Rectal smooth muscle tissue (tissue), 1 donor: ENCODE data around the gene C7orf57.

Source experiments
- H3K27ac ChIP-seq: one replicate; pipeline ENCODE4 v1.7.0; 2013; ENCODE audit warnings: low read depth, low read length, inconsistent platforms
- H3K27me3 ChIP-seq: one replicate; pipeline ENCODE4 v1.7.0; 2013; ENCODE audit warnings: low read length; ENCODE audit not compliant: control insufficient read depth, insufficient read depth
- H3K36me3 ChIP-seq: one replicate; pipeline ENCODE4 v1.7.0; 2013; ENCODE audit warnings: low read length; ENCODE audit not compliant: control insufficient read depth, insufficient read depth
- H3K4me1 ChIP-seq: one replicate; pipeline ENCODE4 v1.7.0; 2013; ENCODE audit warnings: low read length; ENCODE audit not compliant: control insufficient read depth, insufficient read depth
- H3K4me3 ChIP-seq: one replicate; pipeline ENCODE4 v1.7.0; 2013; ENCODE audit warnings: low read length
- H3K9ac ChIP-seq: one replicate; pipeline ENCODE4 v1.7.0; 2013; ENCODE audit warnings: low read length

The C7orf57 gene

DNA sequence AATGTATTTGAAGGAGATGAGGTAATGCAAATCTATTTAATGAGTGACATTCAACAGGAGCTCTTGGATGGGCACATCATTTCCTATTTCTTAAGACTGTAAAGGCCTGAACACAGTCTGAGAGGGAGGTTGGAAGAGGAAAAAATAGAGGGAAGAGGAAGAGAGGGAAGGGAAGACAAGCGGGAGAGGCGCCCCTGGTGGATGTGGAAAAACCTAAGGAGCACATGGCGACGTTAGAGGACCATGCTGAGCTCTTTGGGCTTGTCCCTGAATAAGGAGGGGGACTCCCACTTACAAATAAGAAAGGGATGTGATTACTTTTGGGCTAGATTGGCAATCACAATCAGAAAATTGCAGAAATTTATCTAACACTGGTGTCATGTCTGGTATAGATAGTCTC is 26.1 kb upstream of the C7orf57 start:
- Histone ChIP-seq H3K27ac (no peak overlapping the region), H3K4me3 (no peak overlapping the region), H3K36me3 (no peaks in the 10 kb centered on the region), H3K9ac (no peak overlapping the region), H3K4me1 (peaks cover 5% of the 10 kb centered on the region), H3K27me3 (no peaks in the 10 kb centered on the region)

DNA sequence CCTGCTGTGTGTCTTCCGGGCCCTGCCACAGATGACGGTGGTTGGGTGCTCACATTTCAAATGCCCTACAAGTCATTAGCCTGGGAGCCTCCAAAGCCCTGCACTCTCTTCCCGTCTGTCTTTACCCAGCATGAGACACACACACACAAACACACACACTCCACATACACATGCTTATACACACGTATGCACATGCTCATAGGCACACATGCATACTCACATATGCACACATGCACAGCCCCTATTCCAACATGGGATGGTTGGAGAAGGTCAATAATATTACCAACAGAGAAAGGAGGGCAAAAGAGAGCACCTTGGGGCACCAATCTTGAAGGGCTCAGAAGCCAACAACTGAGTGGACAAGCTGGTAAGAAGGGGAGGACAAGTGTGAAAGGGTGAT is 25.4 kb upstream of the C7orf57 start:
- Histone ChIP-seq H3K9ac (no peak overlapping the region), H3K4me3 (no peak overlapping the region), H3K27ac (no peak overlapping the region), H3K36me3 (no peaks in the 10 kb centered on the region), H3K27me3 (no peaks in the 10 kb centered on the region), H3K4me1 (peaks cover 5% of the 10 kb centered on the region)

DNA sequence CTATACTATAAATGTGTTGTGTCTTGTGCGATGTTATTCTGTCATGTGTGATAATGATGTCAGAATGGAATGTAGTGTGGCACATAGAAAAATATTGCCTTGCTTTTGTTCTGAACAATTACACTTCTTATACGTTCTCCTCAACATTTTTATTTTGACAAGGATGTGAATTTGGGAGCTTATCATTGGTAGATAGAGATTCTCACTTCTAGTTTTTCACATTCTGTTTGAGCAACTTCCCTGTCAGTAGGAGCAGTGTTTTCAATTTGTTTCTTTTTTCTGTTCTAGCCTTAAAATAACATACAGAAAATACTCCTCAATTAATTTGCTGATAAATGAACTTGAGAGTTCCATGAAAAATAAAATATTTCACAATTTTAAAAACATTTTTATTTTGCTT is 24.0 kb upstream of the C7orf57 start:
- Histone ChIP-seq H3K9ac (no peak overlapping the region), H3K27ac (no peak overlapping the region), H3K4me3 (no peak overlapping the region), H3K4me1 (peaks cover 5% of the 10 kb centered on the region), H3K36me3 (no peaks in the 10 kb centered on the region), H3K27me3 (no peaks in the 10 kb centered on the region)

DNA sequence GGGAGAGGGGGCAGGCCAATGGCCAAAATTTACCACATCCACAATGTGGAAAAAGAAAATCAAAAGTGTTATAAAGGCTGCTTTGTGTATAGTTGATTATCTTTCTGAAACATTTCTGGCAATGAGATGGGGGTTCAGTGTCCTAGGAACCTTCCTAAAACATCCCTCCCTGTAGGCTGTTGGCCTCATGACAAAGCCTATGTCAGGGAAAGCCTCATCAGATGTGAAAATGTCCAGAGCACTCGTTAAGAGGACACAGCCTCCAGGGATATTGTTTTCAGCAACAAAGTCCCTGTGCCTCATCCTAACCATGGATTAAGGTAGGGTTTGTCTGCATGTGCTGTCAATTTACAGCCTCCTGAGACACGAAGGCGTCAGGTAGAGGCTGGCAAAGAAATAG is 23.4 kb upstream of the C7orf57 start:
- H3K4me3 ChIP-seq = no peak overlapping the region
- H3K36me3 ChIP-seq = no peaks in the 10 kb centered on the region
- peaks cover 5% of the 10 kb centered on the region for H3K4me1 ChIP-seq
- no peak overlapping the region for H3K27ac ChIP-seq
- no peaks in the 10 kb centered on the region for H3K27me3 ChIP-seq
- no peak overlapping the region for H3K9ac ChIP-seq

DNA sequence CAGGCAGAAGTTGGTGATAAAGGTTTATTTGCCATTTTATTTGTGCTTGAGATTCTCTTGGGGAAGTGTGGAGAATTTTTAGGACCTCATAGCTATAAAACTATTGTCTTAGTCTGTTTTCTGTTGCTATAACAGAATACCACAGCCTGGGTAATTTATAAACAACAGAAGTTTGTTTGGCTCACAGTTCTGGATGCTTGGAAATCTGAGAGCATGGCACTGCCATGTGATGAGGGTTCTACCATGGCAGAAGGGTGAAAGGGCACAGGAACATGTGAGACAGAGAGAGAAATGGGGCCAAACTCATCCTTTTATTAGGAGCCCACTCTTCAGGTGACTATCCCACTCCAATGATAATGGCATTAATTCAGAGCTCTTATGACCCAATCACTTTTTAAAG is 18.7 kb upstream of the C7orf57 start:
- Histone ChIP-seq H3K9ac (no peak overlapping the region), H3K4me3 (no peak overlapping the region), H3K4me1 (peaks cover 5% of the 10 kb centered on the region), H3K36me3 (no peaks in the 10 kb centered on the region), H3K27me3 (no peaks in the 10 kb centered on the region), H3K27ac (no peak overlapping the region)

DNA sequence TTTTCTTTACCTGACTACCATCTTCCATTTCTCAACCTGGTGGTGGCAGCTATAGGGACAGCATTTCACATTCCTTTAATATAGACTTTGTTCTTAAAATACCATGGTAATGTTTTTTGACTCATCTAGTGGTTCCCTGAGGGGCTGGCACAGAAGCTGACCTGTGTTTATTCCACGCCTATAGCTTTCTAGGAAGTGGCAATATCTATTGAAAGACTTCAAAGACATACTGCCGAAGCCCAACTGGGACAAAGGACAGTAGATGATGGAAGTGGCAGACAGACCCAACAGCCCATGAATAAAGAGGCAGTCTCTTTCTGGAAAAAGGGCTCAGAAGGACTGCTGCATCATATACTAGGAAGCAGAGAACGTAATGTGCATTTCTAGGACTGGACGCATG is 17.7 kb upstream of the C7orf57 start:
- no peak overlapping the region for H3K27ac ChIP-seq
- no peak overlapping the region for H3K9ac ChIP-seq
- no peaks in the 10 kb centered on the region for H3K36me3 ChIP-seq
- no peaks in the 10 kb centered on the region for H3K4me1 ChIP-seq
- H3K27me3 ChIP-seq = no peaks in the 10 kb centered on the region
- H3K4me3 ChIP-seq = no peak overlapping the region

DNA sequence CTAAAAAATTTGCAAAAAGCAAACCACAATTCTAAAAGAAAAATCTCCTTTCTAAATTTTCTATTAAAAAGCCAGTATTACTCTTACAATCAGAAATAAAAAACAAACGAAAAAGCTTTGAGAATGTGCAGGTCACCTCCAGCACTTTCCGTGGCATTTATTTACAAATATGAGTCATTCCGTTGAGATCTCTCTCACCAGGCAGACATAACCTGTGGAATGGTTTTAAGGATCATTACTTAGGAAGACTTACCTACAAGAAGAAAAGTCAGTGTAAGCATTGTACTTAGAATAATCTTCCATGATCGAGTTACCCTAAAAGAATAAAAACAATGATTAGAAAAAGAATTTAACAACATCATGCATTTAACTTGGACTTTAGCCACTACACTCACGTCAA is 9.7 kb upstream of the C7orf57 start:
- Histone ChIP-seq H3K27ac (no peak overlapping the region), H3K27me3 (no peaks in the 10 kb centered on the region), H3K36me3 (no peaks in the 10 kb centered on the region), H3K9ac (no peak overlapping the region), H3K4me3 (no peak overlapping the region), H3K4me1 (no peaks in the 10 kb centered on the region)

DNA sequence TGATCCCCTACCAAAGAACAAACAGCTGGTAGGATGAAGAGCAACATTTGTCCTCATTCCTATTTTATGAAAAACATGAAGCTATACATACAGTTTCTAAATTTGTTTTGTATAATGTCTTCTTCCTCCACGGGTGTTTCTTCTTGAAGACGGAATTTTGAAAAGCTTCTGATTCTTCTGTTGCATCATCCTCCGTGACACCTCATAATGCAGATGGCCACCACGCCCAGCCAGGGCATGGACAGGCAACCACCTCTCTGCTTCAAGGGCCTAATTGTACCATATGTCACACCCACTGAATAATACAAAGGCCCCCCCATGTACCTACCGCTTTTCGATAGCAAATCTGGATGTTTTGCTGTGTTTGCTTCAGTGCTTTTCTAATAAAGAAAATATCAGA is 6.4 kb upstream of the C7orf57 start, which contains the start of gene SUN3:
Gene SUN3, minus strand, starts transcription at position 170 of the 400 bp plus-strand sequence. Its CDS starts 169 bp downstream, at position 1.
- Histone ChIP-seq H3K36me3 (no peaks in the 10 kb centered on the region), H3K4me1 (no peaks in the 10 kb centered on the region), H3K27ac (no peak within 1 kb of the TSS), H3K9ac (no peak within 1 kb of the TSS), H3K4me3 (no peak within 1 kb of the TSS), H3K27me3 (no peaks in the 10 kb centered on the region)

DNA sequence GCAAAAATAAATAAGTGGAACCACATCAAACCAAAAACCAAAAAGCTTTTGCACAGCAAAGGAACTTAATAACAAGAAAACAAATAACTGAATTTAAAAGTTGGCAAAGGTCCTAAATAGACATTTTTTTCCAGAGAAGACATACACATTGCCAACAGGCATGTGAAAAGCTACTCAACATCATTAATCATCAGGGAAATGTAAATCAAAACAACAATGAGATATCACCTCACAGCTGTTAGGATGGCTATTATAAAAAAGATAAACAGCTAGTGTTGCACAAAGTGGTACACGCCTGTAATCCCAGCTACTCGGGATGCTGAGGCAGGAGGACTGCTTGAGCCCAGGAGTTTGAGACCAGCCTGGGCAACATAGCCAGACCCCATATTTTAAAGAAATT is 4.2 kb upstream of the C7orf57 start:
- Histone ChIP-seq H3K27ac (no peak overlapping the region), H3K27me3 (peaks cover 4% of the 10 kb centered on the region), H3K36me3 (no peaks in the 10 kb centered on the region), H3K4me3 (no peak overlapping the region), H3K9ac (no peak overlapping the region), H3K4me1 (peaks cover 3% of the 10 kb centered on the region)

DNA sequence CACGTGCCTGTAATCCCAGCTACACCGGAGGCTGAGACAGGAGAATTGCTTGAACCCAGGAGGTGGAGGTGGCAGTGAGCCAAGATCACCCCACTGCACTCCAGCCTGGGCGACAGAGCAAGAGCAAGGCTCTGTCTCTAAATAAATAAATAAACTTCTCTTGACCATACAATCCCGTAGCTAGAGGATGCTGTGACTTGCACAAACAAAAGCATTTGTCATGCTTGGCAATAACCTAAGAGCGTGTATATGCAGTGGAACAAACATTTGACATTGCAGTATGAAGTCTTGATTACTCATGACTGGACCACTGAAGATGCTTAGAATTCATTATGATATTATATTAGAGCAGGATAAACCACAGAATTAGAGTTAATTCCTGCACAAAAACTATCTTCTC is 1.4 kb upstream of the C7orf57 start:
- peaks cover 9% of the 10 kb centered on the region for H3K27me3 ChIP-seq
- no peak overlapping the region for H3K27ac ChIP-seq
- H3K4me1 ChIP-seq = peaks cover 3% of the 10 kb centered on the region
- H3K9ac ChIP-seq = no peak overlapping the region
- H3K4me3 ChIP-seq = no peak overlapping the region
- H3K36me3 ChIP-seq = no peaks in the 10 kb centered on the region

DNA sequence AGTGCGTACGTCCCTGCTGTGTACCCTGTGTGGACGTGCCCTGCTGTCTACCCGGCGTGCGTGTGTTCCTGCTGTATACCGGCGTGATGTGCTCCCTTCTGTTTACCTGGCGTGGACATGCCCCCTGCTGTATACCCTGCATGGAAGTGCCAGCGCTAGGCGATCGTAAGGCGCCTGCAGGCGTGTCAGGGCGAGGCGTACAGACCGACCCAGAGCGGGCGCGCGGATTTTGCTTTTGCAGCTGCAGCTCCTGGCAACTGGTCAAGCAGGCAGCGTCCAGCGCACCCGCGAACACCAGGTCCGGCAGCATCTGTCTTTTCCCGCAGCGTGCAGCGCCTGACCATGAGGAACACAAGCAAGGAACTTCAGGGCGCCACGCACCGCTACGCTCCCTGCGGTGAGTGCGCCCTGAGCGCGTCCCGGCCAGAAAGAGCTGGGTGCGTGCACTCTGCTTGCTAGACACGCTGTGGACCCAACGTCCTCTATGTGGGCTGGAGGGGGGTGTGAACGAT is 680 bp downstream of the C7orf57 start:
- no peaks in the 10 kb centered on the region for H3K36me3 ChIP-seq
- no peak overlapping the region for H3K27ac ChIP-seq
- peaks cover 9% of the 10 kb centered on the region for H3K27me3 ChIP-seq
- H3K9ac ChIP-seq = no peak overlapping the region
- H3K4me1 ChIP-seq = peaks cover 3% of the 10 kb centered on the region
- peak overlapping the region; percentile 56 for H3K4me3 ChIP-seq

DNA sequence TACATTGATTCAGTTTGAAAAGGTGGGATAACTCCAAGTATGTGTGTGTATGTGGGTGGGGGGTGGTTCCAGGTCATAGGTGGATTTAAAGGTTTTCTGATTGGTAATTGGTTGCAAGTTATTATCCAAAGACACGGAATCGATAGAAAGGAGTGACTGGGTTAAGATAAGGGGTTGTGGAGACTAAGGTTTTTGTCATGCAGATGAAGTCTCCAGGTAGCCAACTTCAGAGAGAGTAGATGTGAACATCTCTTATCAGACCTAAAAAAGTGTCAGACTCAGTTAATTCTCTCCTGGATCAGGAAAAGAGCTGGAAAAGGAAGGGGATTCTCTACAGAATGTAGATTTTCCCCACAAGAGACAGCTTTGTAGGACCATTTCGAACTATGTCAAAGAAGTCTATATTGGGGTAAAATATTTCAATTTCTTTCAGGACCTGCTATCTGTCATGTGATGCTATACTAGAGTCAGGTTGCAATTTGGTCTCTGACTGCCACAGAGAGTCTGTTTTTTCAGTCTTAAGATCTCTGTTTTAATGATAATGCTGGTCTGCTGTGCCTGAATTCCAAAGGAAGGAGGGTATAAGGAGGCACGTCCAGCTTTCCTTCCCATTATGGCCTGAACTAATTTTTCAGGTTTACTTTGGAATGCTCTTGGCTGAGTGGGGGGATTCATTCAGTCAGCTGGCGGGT is 3.6 kb downstream of the C7orf57 start:
- Histone ChIP-seq H3K9ac (no peak overlapping the region), H3K4me3 (no peak overlapping the region), H3K27me3 (peaks cover 9% of the 10 kb centered on the region), H3K36me3 (no peaks in the 10 kb centered on the region), H3K27ac (no peak overlapping the region), H3K4me1 (peaks cover 3% of the 10 kb centered on the region)

DNA sequence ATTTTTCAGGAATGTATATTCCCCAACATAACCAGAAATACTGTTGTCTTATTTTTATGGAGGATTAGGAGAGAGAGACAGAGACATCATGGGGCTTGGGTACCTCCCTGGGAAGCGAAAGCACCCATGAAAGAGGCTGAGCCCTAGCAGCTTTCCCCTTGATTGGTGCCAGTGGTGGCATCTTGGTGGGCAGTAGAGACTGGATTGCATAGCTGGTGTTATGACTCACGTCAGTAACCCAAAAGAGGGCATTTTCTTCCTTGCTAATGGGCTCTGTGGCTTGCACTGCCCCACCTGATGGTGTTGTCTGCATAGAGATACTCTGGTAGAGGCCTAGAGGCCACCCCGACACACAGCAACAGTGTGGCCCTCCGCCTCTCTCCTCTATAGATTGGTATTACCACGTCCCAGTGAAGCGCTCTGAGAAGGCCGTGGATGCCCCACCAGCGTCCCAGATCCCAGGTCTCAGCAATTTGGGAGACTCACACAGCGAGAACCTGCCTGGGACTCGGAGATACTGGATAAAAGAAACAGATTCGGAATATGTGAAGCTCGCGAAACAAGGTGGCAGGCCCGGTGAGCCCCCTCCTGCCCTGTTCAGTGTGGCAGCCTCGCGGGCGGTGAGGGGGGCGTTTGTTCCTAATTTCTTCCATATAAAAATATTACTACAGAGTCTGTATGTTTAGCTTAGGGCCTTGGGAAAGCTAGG is 5.8 kb downstream of the C7orf57 start:
- no peaks in the 10 kb centered on the region for H3K4me1 ChIP-seq
- H3K36me3 ChIP-seq = no peaks in the 10 kb centered on the region
- H3K4me3 ChIP-seq = no peak overlapping the region
- no peak overlapping the region for H3K27ac ChIP-seq
- H3K9ac ChIP-seq = no peak overlapping the region
- peaks cover 4% of the 10 kb centered on the region for H3K27me3 ChIP-seq
